NOMO-1 treated with dmso at 0.1 percent for 144 hours (cell line): ENCODE data around the gene GMDS.

Experiments used
- DNase-seq: peaks from one replicate; lab custom pipeline; 2025; ENCODE audit not compliant: unreplicated experiment; lab: John Stamatoyannopoulos, UW

GMDS gene

DNA sequence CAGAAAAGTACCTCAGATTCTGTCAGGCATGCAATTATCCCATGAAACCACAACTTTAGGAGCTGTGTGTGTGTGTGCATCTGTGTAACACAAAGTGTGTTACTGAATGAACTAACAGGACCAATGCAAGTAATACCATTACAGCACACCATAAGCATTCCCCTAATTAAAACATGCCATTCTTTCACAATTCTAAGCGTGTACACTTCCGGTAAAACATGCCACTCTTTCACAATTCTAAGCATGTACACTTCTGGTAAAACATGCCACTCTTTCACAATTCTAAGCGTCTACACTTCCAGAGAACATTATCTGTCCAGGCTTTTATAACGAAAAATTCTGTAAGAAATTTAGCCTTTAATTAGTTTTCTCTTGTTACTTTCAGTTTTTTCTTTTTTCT is 238.2 kb downstream of the GMDS start:
- DNase-seq, result peak; percentile 35

DNA sequence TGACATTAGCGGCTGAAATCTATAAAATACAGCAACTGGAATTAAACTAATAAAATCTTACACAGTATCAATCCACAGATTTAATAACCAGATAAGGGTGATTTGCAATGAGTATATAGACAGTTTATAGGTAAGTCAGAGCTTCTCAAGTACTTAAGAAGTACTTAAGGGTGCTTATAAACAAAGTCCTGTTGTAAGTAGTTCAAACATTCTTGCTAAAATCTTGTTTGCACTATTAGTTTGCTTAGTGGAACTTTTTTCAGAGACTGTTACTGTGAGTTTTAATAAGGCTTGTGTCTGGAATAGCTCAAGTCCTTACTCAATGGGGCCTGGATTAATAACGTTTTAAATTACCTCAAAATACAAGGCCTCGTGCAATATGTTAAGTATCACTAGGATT is 240.5 kb downstream of the GMDS start:
- no peak for DNase-seq

DNA sequence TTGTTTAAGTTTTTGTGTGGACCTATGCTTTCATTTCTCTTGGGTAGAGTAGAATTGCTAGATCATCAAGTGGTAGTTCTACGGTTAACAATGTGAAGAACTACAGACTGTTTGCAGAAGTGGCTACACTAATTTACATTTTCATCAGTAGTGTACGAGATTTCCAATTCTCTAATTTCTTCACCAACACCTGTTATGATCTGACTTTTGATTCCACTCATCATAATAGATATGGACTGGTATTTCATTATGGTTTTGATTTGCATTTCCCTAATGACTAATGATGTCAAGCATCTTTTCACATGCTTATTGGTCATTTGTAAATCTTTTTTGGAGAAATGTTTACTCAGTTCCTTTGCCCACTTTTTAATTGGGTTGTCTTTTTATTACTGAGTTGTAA is 244.4 kb downstream of the GMDS start:
- no peak for DNase-seq

DNA sequence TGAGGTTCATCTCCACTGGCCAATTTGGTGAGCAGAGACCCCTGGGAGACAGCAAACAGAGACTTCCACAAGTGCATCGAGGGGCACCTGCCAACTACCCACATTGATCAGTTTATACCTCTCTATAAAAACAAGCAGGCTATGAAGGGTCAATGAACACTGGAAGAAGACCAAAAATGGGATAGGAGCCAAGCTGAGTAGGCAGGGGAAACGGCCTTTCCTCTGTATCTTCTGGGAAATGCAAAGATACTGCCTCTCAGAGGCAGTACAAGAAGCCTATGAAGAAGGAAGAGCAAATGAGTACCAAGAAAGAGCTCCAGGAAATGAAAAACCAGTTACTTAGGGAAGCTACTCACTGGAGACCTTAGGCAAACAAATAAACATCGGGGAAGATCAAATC is 247.7 kb downstream of the GMDS start:
- no peak for DNase-seq

DNA sequence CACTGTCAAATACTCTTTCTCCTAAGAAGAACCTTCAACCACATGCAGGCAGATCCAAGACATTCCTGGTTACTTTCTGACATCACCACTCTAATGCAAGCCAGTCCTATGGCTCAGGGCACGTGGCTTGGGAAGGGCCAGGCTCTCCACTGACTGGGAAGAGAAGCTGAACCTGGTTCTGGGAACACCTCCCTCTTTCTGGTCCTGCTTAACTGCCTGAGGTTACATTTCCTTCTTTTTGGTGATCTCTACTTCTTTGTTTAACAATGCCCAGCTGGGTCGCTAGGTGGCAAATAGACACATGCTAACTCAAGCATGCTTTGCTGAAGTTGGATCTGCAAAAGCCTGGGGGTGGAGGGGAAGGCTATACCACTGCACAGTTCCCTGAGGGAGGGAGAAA is 249.8 kb downstream of the GMDS start:
- no peak for DNase-seq

GRCh38 chr6:1993042-1993441 is 252.4 kb downstream of the GMDS start:
- DNase-seq, result no peak

DNA sequence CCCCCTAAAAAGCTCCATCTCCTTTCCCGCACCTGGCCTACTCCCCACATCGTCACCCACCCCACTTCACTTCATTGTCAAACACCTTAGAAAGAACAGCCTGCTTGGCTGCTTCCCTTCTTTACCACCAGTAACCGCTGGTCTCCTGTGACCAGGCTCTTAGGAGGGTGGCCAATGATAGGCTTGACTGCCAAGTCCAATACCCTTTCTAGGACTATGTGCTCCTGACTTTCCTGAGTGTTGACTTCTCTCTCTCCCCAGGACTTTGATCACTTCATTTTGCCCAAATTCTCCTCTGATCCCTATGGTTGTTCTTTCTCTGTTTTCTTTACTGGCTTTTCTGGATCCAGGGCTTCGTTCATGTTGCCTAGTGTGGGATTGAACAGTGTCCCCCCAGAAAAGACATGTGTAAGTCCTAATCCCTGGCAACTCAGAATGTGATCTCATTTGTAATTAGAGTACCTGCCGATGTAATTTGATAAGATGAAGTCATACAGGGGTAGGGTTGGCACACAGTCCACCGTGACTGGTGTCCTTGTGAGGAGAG is 254.0 kb downstream of the GMDS start:
- DNase-seq, result no peak

- no peak for DNase-seq
Measured at GRCh38 chr6:1988843-1989242, 256.6 kb downstream of the GMDS start.

DNA sequence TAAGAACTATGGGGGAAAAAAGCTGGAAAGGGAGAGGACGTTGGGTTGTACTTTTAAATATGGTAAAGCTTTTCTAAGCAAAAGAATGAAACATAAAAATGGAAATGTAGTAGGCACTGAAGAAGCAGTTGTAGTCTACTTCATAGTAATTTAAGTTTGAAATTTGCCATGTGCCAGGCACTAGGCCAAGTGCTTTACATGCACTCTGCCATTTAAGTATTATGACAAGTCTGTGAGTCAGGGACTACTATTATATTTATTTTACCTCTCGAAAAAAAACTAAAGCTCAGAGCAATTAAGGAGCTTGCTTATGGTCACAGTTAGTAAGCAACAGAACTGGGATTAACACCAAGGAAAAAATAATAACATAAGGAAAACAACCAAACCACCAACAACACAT is 257.8 kb downstream of the GMDS start:
- DNase-seq, result no peak

- DNase-seq, result no peak
Measured at GRCh38 chr6:1986454-1987243, 258.8 kb downstream of the GMDS start.

DNA sequence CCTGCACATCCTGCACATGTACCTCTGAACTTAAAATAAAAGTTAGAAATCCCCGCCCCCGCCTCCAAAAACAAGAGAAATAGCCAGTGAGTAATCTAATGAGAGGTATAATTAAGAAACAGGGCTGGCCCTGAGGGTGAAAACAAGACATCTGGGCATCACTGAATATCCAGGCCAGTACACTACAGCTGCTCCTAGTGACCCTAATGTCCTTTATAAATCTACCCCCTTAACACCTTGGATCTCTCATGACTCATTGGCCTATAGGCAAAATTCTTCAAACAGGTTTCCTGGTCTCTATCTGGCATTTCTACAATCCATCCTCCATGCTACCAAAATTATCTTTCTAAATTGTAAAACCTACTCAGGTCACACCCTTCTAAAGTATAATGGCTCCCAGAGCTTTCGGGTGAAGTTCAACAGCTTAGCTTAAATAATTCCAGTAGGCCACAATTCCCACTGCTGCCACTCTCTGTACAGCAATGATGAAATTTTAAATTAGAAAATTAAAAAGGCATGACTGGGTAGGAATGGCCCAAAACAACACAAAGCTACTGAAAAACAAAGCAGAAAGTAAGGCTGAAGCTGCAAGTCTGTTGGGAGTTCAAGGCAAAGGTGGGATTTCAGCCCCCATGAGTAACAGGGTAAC is 260.9 kb downstream of the GMDS start:
- no peak for DNase-seq

DNA sequence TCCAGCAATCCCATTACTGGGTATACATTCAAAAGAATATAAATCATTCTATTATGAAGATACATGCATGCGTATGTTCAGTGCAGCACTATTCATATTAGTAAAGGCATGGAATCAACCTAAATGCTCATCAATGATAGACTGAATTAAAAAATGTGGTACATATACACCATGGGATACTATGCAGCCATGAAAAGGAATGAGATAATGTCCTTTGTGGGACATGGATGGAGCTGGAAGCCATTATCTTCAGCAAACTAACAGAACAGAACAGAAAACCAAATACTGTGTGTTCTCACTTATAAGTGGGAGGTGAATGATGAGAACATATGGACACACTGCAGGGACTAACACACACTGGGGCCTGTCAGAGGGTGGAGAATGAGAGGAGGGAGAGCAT is 261.6 kb downstream of the GMDS start:
- DNase-seq, result no peak

DNA sequence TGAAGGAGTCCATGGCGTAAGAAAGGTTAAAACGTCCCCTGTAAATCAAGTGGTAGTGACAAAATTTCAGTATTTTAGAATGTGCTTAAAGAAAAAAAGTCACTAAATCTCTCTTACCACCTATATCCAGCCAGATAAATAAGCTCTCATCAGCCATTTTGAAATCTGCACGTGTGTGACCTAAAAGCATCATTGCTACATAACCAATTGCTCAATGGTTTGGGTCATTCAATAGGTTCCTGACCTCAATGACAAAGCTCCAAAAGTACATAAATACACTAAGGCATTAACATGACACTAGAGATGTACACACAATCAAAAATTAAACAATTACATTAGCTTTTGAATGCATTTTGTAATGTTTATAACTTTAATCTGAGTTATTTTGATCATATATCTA is 272.4 kb downstream of the GMDS start:
- peak; percentile 5 for DNase-seq

DNA sequence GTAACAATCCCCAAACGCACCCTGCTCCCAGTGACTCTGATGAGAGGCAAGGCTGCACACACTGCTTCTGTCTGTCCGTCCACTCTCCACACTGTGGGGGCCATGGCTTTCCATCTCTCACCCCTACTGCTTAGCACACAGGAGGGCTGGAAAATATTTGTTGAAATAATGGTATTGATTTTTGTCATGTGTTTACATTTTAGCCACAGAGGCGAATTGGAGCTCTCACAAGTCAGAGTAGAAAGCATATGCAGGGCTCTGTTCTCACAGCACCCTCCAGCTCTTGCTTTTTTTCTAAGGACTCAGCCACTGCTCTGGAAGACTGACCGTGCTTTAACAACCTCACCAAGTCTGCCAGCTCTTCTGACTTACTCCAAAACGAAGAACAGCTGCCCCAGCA is 273.8 kb downstream of the GMDS start:
- no peak for DNase-seq

- DNase-seq, result no peak
Measured at GRCh38 chr6:1970151-1970561, 275.2 kb downstream of the GMDS start.

- DNase-seq, result no peak
Measured at GRCh38 chr6:1966713-1967112, 278.7 kb downstream of the GMDS start.

DNA sequence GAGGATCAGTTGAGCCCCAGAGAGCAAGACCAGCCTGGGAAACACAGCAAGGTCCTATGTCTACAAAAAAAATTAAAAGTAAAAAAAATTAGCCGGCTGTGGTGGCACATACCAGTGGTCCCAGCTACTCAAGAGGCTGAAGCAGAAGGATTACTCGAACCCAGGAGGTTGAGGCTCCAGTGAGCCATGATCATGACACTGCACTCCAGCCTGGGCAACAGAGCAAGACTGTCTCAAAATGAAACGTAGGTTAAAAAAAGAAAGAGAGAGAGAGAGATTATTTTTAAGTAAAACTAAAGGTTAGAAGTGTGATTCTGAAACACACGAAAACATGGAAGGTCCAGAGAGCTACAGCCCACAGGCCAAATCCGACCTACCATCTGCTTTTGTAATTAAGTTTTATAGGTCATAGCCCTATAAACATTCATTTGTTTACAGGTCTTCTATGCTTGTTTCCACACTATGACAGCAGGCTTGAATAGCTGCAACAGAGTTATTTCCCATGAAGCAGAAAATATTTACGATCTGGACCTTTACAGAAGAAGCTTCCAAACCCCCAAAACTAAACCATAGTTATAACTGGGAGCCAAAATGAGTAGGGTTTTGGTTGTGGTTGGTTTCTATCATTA is 279.7 kb downstream of the GMDS start:
- DNase-seq, result no peak

- DNase-seq, result peak; percentile 8
Measured at GRCh38 chr6:1963596-1963995, 281.8 kb downstream of the GMDS start.

- no peak for DNase-seq
Measured at GRCh38 chr6:1962201-1962600, 283.2 kb downstream of the GMDS start.

DNA sequence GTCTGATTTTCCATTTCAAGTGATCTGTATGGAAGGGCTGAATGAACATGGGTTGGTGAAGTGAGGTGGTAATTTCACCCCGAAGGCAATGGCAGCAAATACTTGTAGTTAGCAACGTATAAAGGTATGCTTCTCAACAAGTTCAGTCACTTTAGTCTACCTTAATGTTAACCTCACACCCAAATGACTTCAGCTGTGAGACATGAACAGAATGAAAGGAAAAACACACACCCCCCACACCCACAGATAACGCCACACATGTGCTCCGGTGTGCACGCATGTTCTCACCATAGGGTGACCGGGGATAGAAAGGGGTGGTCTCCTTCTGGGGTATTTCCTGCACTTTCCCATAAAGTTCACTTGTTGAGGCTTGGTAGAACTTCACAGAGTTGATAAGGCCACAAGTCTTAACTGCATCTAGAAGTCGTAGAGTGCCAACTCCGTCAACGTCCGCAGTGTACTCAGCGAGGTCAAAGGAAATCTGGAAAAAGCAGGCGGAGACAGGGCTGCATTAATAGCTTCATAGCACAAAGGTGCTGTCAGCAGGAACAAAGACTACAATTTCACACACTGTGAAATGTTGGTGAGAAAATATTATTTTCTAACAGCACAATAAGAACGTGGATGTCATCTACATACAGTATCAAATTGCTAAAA is 284.8 kb downstream of the GMDS start:
- no peak for DNase-seq

- no peak for DNase-seq
Measured at GRCh38 chr6:1958257-1958656, 287.1 kb downstream of the GMDS start.

DNA sequence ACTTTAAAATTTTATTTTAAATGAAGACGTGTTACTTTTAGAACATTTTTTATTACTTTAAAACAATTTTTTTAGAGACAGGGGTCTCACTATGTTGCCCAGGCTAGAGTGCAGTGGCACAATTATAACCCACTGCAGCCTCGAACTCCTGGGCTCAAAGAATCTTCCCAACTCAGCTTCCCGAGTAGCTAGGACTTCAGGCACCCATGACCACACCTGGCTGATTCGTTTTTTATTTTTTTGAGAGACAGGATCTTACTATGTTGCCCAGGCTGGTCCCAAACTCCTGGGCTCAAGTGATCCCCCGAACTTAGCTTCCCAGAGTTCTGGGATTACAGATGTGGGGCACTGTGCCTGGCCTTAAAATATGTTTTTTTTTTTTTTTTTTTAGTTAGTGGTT is 287.7 kb downstream of the GMDS start:
- DNase-seq, result no peak
